HEK293 (cell line): ENCODE results near the gene TBC1D22A.

Experiments
- YY1 ChIP-seq: fragments of 450-650 bp; formaldehyde crosslinking; IDR thresholded peaks from 2 replicates; pipeline ENCODE4 v1.5.1; 2018; ENCODE audit warnings: missing biosample characterization, missing genetic modification characterization
- ZIC2 ChIP-seq: fragments of 450-650 bp; formaldehyde crosslinking; IDR thresholded peaks from 2 replicates; pipeline ENCODE4 v1.5.1; 2016; ENCODE audit warnings: missing biosample characterization, missing genetic modification characterization
- ZNF302 ChIP-seq: fragments of 450-650 bp; formaldehyde crosslinking; IDR thresholded peaks from 2 replicates; pipeline ENCODE4 v1.5.1; 2016; ENCODE audit warnings: missing biosample characterization, missing genetic modification characterization, low read depth
- ZNF530 ChIP-seq: fragments of 450-650 bp; formaldehyde crosslinking; IDR thresholded peaks from 2 replicates; pipeline ENCODE4 v1.5.1; 2016; ENCODE audit warnings: low read depth, missing biosample characterization, missing genetic modification characterization
- ZNF544 ChIP-seq: fragments of 450-650 bp; formaldehyde crosslinking; IDR thresholded peaks from 2 replicates; pipeline ENCODE4 v1.5.0; 2017; ENCODE audit warnings: missing biosample characterization, missing genetic modification characterization
- TF ChIP-seq, protein P1 (sequence below): fragments of 450-650 bp; formaldehyde crosslinking; IDR thresholded peaks from 2 replicates; pipeline ENCODE4 v1.5.1; 2016; ENCODE audit warnings: missing biosample characterization, missing genetic modification characterization
- TF ChIP-seq, protein P2 (sequence below): fragments of 450-650 bp; formaldehyde crosslinking; IDR thresholded peaks from 2 replicates; pipeline ENCODE4 v1.5.1; 2016; ENCODE audit warnings: missing biosample characterization, missing genetic modification characterization
- TF ChIP-seq, protein P3 (sequence below): fragments of 450-650 bp; formaldehyde crosslinking; optimal IDR thresholded peaks from 2 replicates; pipeline ENCODE3; 2016; ENCODE audit warnings: missing biosample characterization, mild to moderate bottlenecking, missing genetic modification characterization
- TF ChIP-seq, protein P4 (sequence below): fragments of 450-650 bp; formaldehyde crosslinking; IDR thresholded peaks from 2 replicates; pipeline ENCODE4 v1.5.1; 2016; ENCODE audit warnings: missing biosample characterization, missing genetic modification characterization

DNA sequence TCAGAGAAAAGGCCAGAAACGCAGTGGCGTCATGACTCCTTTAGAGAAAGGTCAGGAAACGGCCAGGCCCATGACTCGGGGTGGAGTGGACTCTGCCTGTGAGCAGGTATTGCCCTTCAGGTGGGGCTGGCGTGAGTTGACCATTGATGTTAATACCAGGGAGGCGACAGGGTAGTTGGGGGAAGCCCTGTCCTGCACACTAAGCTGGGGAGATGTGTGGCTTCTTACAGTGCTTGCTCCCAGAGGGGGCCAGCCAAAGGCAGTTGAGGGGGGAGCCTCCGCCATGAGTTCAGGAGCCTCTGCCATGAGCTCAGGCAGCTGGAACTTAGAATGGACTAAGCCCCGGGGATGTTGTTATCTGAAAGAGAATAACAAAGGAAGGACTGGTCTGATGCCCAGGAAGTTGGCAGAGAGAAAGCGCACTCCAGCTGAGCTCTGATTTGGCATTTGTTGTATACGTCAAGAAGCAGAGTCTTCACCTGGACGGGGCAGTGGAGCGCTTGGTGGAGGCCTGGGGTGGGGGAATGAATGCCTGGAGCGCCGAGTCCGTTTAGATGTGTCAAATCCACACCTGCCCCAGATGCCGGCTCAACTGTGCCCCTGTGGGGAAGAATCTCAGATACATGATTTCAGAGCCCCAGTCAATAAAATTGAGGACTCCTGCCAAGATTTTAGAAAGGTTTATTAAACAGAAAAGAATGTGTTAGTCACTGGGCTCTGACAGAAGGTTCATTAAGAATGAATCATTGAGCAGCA is 222.5 kb downstream of the TBC1D22A start:
- TF ChIP-seq YY1 (no peak), ZNF302 (tag by site-specific recombination) (no peak), ZNF530 (tag by site-specific recombination) (no peak), ZNF544 (no peak), ZIC2 (tag by site-specific recombination) (no peak)
- TF ChIP-seq, protein P1, sequence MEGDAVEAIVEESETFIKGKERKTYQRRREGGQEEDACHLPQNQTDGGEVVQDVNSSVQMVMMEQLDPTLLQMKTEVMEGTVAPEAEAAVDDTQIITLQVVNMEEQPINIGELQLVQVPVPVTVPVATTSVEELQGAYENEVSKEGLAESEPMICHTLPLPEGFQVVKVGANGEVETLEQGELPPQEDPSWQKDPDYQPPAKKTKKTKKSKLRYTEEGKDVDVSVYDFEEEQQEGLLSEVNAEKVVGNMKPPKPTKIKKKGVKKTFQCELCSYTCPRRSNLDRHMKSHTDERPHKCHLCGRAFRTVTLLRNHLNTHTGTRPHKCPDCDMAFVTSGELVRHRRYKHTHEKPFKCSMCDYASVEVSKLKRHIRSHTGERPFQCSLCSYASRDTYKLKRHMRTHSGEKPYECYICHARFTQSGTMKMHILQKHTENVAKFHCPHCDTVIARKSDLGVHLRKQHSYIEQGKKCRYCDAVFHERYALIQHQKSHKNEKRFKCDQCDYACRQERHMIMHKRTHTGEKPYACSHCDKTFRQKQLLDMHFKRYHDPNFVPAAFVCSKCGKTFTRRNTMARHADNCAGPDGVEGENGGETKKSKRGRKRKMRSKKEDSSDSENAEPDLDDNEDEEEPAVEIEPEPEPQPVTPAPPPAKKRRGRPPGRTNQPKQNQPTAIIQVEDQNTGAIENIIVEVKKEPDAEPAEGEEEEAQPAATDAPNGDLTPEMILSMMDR (tag by site-specific recombination) = no peak
- TF ChIP-seq, protein P2, sequence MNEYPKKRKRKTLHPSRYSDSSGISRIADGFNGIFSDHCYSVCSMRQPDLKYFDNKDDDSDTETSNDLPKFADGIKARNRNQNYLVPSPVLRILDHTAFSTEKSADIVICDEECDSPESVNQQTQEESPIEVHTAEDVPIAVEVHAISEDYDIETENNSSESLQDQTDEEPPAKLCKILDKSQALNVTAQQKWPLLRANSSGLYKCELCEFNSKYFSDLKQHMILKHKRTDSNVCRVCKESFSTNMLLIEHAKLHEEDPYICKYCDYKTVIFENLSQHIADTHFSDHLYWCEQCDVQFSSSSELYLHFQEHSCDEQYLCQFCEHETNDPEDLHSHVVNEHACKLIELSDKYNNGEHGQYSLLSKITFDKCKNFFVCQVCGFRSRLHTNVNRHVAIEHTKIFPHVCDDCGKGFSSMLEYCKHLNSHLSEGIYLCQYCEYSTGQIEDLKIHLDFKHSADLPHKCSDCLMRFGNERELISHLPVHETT = no peak
- TF ChIP-seq, protein P3, sequence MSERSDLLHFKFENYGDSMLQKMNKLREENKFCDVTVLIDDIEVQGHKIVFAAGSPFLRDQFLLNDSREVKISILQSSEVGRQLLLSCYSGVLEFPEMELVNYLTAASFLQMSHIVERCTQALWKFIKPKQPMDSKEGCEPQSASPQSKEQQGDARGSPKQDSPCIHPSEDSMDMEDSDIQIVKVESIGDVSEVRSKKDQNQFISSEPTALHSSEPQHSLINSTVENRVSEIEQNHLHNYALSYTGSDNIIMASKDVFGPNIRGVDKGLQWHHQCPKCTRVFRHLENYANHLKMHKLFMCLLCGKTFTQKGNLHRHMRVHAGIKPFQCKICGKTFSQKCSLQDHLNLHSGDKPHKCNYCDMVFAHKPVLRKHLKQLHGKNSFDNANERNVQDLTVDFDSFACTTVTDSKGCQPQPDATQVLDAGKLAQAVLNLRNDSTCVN (tag by site-specific recombination) = no peak
- TF ChIP-seq, protein P4, sequence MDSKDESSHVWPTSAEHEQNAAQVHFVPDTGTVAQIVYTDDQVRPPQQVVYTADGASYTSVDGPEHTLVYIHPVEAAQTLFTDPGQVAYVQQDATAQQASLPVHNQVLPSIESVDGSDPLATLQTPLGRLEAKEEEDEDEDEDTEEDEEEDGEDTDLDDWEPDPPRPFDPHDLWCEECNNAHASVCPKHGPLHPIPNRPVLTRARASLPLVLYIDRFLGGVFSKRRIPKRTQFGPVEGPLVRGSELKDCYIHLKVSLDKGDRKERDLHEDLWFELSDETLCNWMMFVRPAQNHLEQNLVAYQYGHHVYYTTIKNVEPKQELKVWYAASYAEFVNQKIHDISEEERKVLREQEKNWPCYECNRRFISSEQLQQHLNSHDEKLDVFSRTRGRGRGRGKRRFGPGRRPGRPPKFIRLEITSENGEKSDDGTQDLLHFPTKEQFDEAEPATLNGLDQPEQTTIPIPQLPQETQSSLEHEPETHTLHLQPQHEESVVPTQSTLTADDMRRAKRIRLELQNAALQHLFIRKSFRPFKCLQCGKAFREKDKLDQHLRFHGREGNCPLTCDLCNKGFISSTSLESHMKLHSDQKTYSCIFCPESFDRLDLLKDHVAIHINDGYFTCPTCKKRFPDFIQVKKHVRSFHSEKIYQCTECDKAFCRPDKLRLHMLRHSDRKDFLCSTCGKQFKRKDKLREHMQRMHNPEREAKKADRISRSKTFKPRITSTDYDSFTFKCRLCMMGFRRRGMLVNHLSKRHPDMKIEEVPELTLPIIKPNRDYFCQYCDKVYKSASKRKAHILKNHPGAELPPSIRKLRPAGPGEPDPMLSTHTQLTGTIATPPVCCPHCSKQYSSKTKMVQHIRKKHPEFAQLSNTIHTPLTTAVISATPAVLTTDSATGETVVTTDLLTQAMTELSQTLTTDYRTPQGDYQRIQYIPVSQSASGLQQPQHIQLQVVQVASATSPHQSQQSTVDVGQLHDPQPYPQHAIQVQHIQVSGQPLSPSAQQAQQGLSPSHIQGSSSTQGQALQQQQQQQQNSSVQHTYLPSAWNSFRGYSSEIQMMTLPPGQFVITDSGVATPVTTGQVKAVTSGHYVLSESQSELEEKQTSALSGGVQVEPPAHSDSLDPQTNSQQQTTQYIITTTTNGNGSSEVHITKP = no peak
